H1 (cell line): Measurements from ENCODE around the gene BRD7. TPM values are rescaled to one million over a fixed set of nuclear protein-coding genes. Genes with fewer than 3 reads are reported as not detected.

Experiments
- CTCF ChIA-PET: fragments of 300-600 bp; sonication (Branson Sonifier 250); formaldehyde crosslinking; loops from one replicate; lab custom pipeline; 2021; ENCODE audit not compliant: partially characterized antibody; lab: Charles Lee
- POLR2A ChIA-PET: fragments of 300-600 bp; sonication (Branson Sonifier 250); formaldehyde crosslinking; loops from one replicate; lab custom pipeline; 2021; ENCODE audit warnings: inconsistent platforms; ENCODE audit not compliant: partially characterized antibody; lab: Charles Lee
- DNase-seq, 2 experiments: peaks; one replicate each; pipeline versions ENCODE4 v3.0.0 to v3.0.0-alpha.2; 2010 to 2022; ENCODE audit warnings: low spot score in 2 of 2, low read depth in 1 of 2, mixed read lengths in 1 of 2
- FAIRE-seq: peaks from 2 replicates; lab custom pipeline; 2011; peaks lifted over from hg19 to GRCh38; lab: Jason Lieb, UNC
- H2AFZ ChIP-seq: 2 replicates; pipeline ENCODE4 v1.8.1; 2012; ENCODE audit warnings: low read length, inconsistent platforms
- H2AK5ac ChIP-seq: 2 replicates; pipeline ENCODE4 v1.6.1; 2013; ENCODE audit warnings: low read depth, low read length
- H2BK120ac ChIP-seq: replicated peaks from 2 replicates; pipeline ENCODE3; 2013; ENCODE audit warnings: low read depth, low read length, inconsistent platforms
- H2BK12ac ChIP-seq: 2 replicates; pipeline ENCODE4 v1.6.1; 2013; ENCODE audit warnings: low read depth, low read length
- H2BK15ac ChIP-seq: 2 replicates; pipeline ENCODE4 v1.6.1; 2013; ENCODE audit warnings: low read length
- H2BK20ac ChIP-seq: 2 replicates; pipeline ENCODE4 v1.6.1; 2013; ENCODE audit warnings: low read length
- H2BK5ac ChIP-seq: 2 replicates; pipeline ENCODE4 v1.6.1; 2013; ENCODE audit warnings: low read depth, low read length
- H3K14ac ChIP-seq: 2 replicates; pipeline ENCODE4 v1.6.1; 2013; ENCODE audit warnings: inconsistent platforms; ENCODE audit not compliant: insufficient read length
- H3K18ac ChIP-seq: 2 replicates; pipeline ENCODE4 v1.6.1; 2013; ENCODE audit warnings: low read length; ENCODE audit errors: extremely low read depth
- H3K23ac ChIP-seq: 2 replicates; pipeline ENCODE4 v1.6.1; 2013; ENCODE audit warnings: inconsistent platforms; ENCODE audit not compliant: insufficient read length
- H3K23me2 ChIP-seq: 2 replicates; pipeline ENCODE4 v1.6.1; 2013; ENCODE audit warnings: low read depth, low read length
- H3K27ac ChIP-seq: 2 replicates; pipeline ENCODE4 v1.6.1; 2011; ENCODE audit warnings: low read depth, low read length, inconsistent platforms
- H3K27me3 ChIP-seq, 4 experiments: replicated peaks in 1 of 4; 1 replicate in 1 of 4; 2 replicates in 3 of 4; pipeline versions ENCODE4 v1.6.1 to v1.8.1; 2011 to 2013; ENCODE audit warnings: low read length in 3 of 4, mild to moderate bottlenecking in 3 of 4, inconsistent platforms in 2 of 4, mixed read lengths in 2 of 4, moderate library complexity in 1 of 4; ENCODE audit not compliant: control insufficient read depth in 3 of 4, insufficient read depth in 3 of 4; ENCODE audit errors: extremely low read depth in 1 of 4
- H3K36me3 ChIP-seq, 4 experiments: 2 replicates each; pipeline versions ENCODE4 v1.6.1 to v1.8.1; 2011 to 2013; ENCODE audit warnings: mild to moderate bottlenecking in 4 of 4, low read length in 3 of 4, moderate library complexity in 2 of 4, control low read depth in 1 of 4, inconsistent platforms in 1 of 4; ENCODE audit not compliant: insufficient read depth in 4 of 4, control insufficient read depth in 2 of 4
- H3K4ac ChIP-seq: replicated peaks from 2 replicates; pipeline ENCODE3; 2013; ENCODE audit warnings: low read length, low read depth, mixed read lengths, inconsistent platforms; ENCODE audit not compliant: insufficient read length
- H3K4me1 ChIP-seq, 4 experiments: replicated peaks in 1 of 4; 1 replicate in 1 of 4; 2 replicates in 3 of 4; pipeline versions ENCODE4 v1.6.1 to v1.8.1; 2011 to 2013; ENCODE audit warnings: low read length in 3 of 4, inconsistent platforms in 2 of 4, mixed read lengths in 1 of 4; ENCODE audit not compliant: insufficient read depth in 4 of 4, control insufficient read depth in 3 of 4
- H3K4me2 ChIP-seq, 2 experiments: 2 replicates each; pipeline versions ENCODE4 v1.6.1 to v1.8.1; 2011 to 2013; ENCODE audit warnings: low read depth in 2 of 2, low read length in 2 of 2, control low read depth in 1 of 2, inconsistent platforms in 1 of 2, mild to moderate bottlenecking in 1 of 2; ENCODE audit not compliant: insufficient read depth in 1 of 2
- H3K4me3 ChIP-seq, 4 experiments: fragments of 200-600, 300-600 bp in 1 of 4; sonication (generic), shearing (Covaris generic), sonication (Bioruptor Twin) in 1 of 4; 2 replicates each; pipeline versions ENCODE4 v1.5.1 to v1.8.1; 2011 to 2016; ENCODE audit warnings: low read length in 4 of 4, low read depth in 3 of 4, control low read depth in 2 of 4, inconsistent platforms in 2 of 4, mild to moderate bottlenecking in 2 of 4, mixed read lengths in 1 of 4, moderate library complexity in 1 of 4; ENCODE audit not compliant: insufficient read depth in 2 of 4; ENCODE audit errors: extremely low read depth in 1 of 4
- H3K56ac ChIP-seq: replicated peaks from 2 replicates; pipeline ENCODE3; 2013; ENCODE audit warnings: low read depth, mild to moderate bottlenecking, mixed read lengths, low read length, inconsistent platforms; ENCODE audit not compliant: insufficient read length
- H3K79me1 ChIP-seq: 2 replicates; pipeline ENCODE4 v1.6.1; 2013; ENCODE audit warnings: low read depth, low read length, control low read depth
- H3K79me2 ChIP-seq, 2 experiments: 2 replicates each; pipeline versions ENCODE4 v1.6.1 to v1.8.1; 2012 to 2013; ENCODE audit warnings: low read length in 2 of 2, mild to moderate bottlenecking in 2 of 2, inconsistent platforms in 1 of 2; ENCODE audit not compliant: insufficient read depth in 2 of 2, control insufficient read depth in 1 of 2
- H3K9ac ChIP-seq, 4 experiments: replicated peaks in 1 of 4; 1 replicate in 1 of 4; 2 replicates in 3 of 4; pipeline versions ENCODE4 v1.6.1 to v1.8.1; 2011 to 2013; ENCODE audit warnings: low read depth in 3 of 4, low read length in 3 of 4, control low read depth in 2 of 4, mild to moderate bottlenecking in 2 of 4, moderate library complexity in 2 of 4, inconsistent platforms in 1 of 4; ENCODE audit errors: extremely low read depth in 1 of 4
- H3K9me3 ChIP-seq, 2 experiments: 2 replicates each; pipeline versions ENCODE4 v1.6.1 to v1.8.1; 2012 to 2013; ENCODE audit warnings: mild to moderate bottlenecking in 2 of 2, moderate library complexity in 2 of 2, control low read depth in 1 of 2, inconsistent platforms in 1 of 2, low read depth in 1 of 2, low read length in 1 of 2, mixed read lengths in 1 of 2; ENCODE audit not compliant: insufficient read depth in 2 of 2
- H4K20me1 ChIP-seq, 2 experiments: replicated peaks in 1 of 2; 2 replicates each; pipeline versions ENCODE3 to v1.8.1; 2011 to 2013; ENCODE audit warnings: inconsistent platforms in 2 of 2, low read length in 2 of 2, mild to moderate bottlenecking in 1 of 2; ENCODE audit not compliant: insufficient read depth in 2 of 2, control insufficient read depth in 1 of 2
- H4K5ac ChIP-seq: 2 replicates; pipeline ENCODE4 v1.6.1; 2013; ENCODE audit warnings: low read length, low read depth, mixed read lengths, inconsistent platforms; ENCODE audit not compliant: insufficient read length
- H4K8ac ChIP-seq: 2 replicates; pipeline ENCODE4 v1.8.0; 2013; ENCODE audit warnings: mild to moderate bottlenecking, moderate library complexity, low read length, inconsistent platforms; ENCODE audit not compliant: insufficient read depth; ENCODE audit errors: extremely low read depth
- H4K91ac ChIP-seq: replicated peaks from 2 replicates; pipeline ENCODE3; 2013; ENCODE audit warnings: low read length, mixed read lengths, inconsistent platforms; ENCODE audit not compliant: insufficient read length
- BCL11A ChIP-seq, 2 experiments: IDR thresholded peaks; one replicate each; pipeline ENCODE4 v1.6.1; 2011; ENCODE audit warnings: low read depth in 2 of 2, low read length in 2 of 2, mild to moderate bottlenecking in 2 of 2
- CHD2 ChIP-seq: IDR thresholded peaks from 2 replicates; pipeline ENCODE4 v1.6.1; 2012; ENCODE audit warnings: low read length, improper control_type of control experiment
- CTCF ChIP-seq, 3 experiments: IDR thresholded peaks; 1 replicate in 2 of 3; 2 replicates in 1 of 3; pipeline versions ENCODE4 v1.5.1 to v1.6.1; 2011; ENCODE audit warnings: low read length in 3 of 3, mild to moderate bottlenecking in 3 of 3, inconsistent platforms in 2 of 3, low read depth in 1 of 3, moderate library complexity in 1 of 3; ENCODE audit not compliant: insufficient read depth in 1 of 3; ENCODE audit errors: control extremely low read depth in 1 of 3
- EZH2 ChIP-seq: fragments of 200-600 bp; sonication (generic); IDR thresholded peaks from 2 replicates; pipeline ENCODE4 v1.7.1; 2012; ENCODE audit warnings: low read depth, mild to moderate bottlenecking, moderate library complexity, low read length, inconsistent platforms; ENCODE audit not compliant: severe bottlenecking
- JUND ChIP-seq: IDR thresholded peaks from 2 replicates; pipeline ENCODE4 v1.6.1; 2011; ENCODE audit warnings: mild to moderate bottlenecking, improper control_type of control experiment, low read length
- MAX ChIP-seq: IDR thresholded peaks from 2 replicates; pipeline ENCODE4 v1.6.1; 2012; ENCODE audit warnings: inconsistent platforms
- PHF8 ChIP-seq: fragments of 200-600 bp; sonication (generic); conservative IDR thresholded peaks from 2 replicates; pipeline ENCODE4 v1.7.1; 2012; ENCODE audit warnings: low read depth, mild to moderate bottlenecking, inconsistent platforms, low read length, moderate library complexity
- SAP30 ChIP-seq: fragments of 300-600 bp; sonication (generic); IDR thresholded peaks from 2 replicates; pipeline ENCODE4 v1.7.1; 2012; ENCODE audit warnings: low read length, moderate library complexity, mild to moderate bottlenecking, inconsistent platforms; ENCODE audit not compliant: insufficient read depth, insufficient replicate concordance
- SP2 ChIP-seq: IDR thresholded peaks from 2 replicates; pipeline ENCODE4 v1.6.1; 2012; ENCODE audit warnings: mild to moderate bottlenecking, low read length, inconsistent platforms
- SRF ChIP-seq: IDR thresholded peaks from 2 replicates; pipeline ENCODE4 v1.6.1; 2011; ENCODE audit warnings: mild to moderate bottlenecking, low read depth, low read length, moderate library complexity
- TCF12 ChIP-seq: IDR thresholded peaks from 2 replicates; pipeline ENCODE4 v1.6.1; 2011; ENCODE audit warnings: low read depth, mild to moderate bottlenecking, low read length
- WGBS, 2 experiments: shearing (Covaris generic) in 1 of 2; methylation state at CpG; one replicate each; pipeline versions ENCODE4 v1.1.6 to v1.1.7; 2013 to 2015; ENCODE audit warnings: low lambda C conversion rate in 2 of 2, mixed read lengths in 2 of 2, inconsistent platforms in 1 of 2, low coverage in 1 of 2, missing lambda C conversion rate in 1 of 2; ENCODE audit not compliant: insufficient replicate concordance in 2 of 2, insufficient coverage in 1 of 2, insufficient read length in 1 of 2; ENCODE audit errors: extremely low coverage in 1 of 2, missing lambda C conversion rate in 1 of 2; 5-methylcytosine and 5-hydroxymethylcytosine counted together
- polyA plus RNA-seq, 7 experiments: library from polyadenylated mRNA; depleted of rRNA in 3 of 7; stranded (reverse) in 5 of 7; unstranded in 2 of 7; fragments of >200 nt in 5 of 7; fragments of 200-250 nt in 2 of 7; gene quantifications; 1 replicate in 5 of 7; 2 replicates in 1 of 7; 4 replicates in 1 of 7; pipeline versions ENCODE4 v1.2.1 to v1.2.3, GENCODE V29; 2011 to 2013; ENCODE audit warnings: missing spikeins in 2 of 7, mixed read lengths in 2 of 7
- total RNA-seq: library from RNA; stranded (reverse); fragmentation: NEBNext Ultra II Directional; extraction: Animal tissue kit (Norgen Biotek cat#: 25700); gene quantifications from 2 replicates; pipeline ENCODE4 v1.2.1, GENCODE V29; 2021

Gene BRD7
- total and polyA plus RNA-seq, 2 of the 8 experiments (the other 6 are each of a cell fraction or from before 2014, with no cell fraction given) = 42.5 to 120 TPM

- H2BK120ac ChIP-seq = no peak overlapping the region
- H3K27me3 ChIP-seq = no peaks in the 10 kb centered on the region
- H3K79me1 ChIP-seq = no peaks in the 10 kb centered on the region
- no peak overlapping the region for H2BK5ac ChIP-seq
- ChIA-PET CTCF (interaction anchor here (0.5 to 9.4 kb wide), 23 partner anchors 11 to 1325 kb away, joined by 3 to 92 read pairs (median 4); no protein-coding TSS in a partner anchor), POLR2A (interaction anchor here (1.1 to 1.2 kb wide), 2 partner anchors 21 to 27 kb away, joined by 3 to 5 read pairs; no protein-coding TSS in a partner anchor)
- no peak overlapping the region for H2BK20ac ChIP-seq
- no peak overlapping the region for H4K5ac ChIP-seq
- H3K4me1 ChIP-seq = no peaks in the 10 kb centered on the region
- H3K23ac ChIP-seq = no peak overlapping the region
- no peak overlapping the region for H4K91ac ChIP-seq
- H3K79me2 ChIP-seq = peaks cover 0 to 28% of the 10 kb centered on the region in 2 experiments; a peak in 2 of 4 replicates
- H3K23me2 ChIP-seq = no peaks in the 10 kb centered on the region
- peaks cover 2 to 59% (median 25%) of the 10 kb centered on the region in 4 experiments; a peak in 7 of 8 replicates for H3K36me3 ChIP-seq
- no peak overlapping the region for H3K4me3 ChIP-seq
- H3K9ac ChIP-seq = no peak overlapping the region
- FAIRE-seq = no peak
- H2AK5ac ChIP-seq = no peak overlapping the region
- 96% methylated on average over 1 of the region's 1 CpG; no CpG with 5 or more reads in 1 of the 2 experiments for WGBS, 2 experiments
- no peak overlapping the region for H3K4me2 ChIP-seq
- no peak for DNase-seq
- H3K27ac ChIP-seq = no peak overlapping the region
- no peak overlapping the region for H2AFZ ChIP-seq
- no peak overlapping the region for H3K14ac ChIP-seq
- TF ChIP-seq PHF8 (no peak), SRF (no peak), SP2 (no peak), CHD2 (no peak), CTCF (IDR thresholded peaks at IDR 0.05; ENCODE audit: control extremely low read depth in 1 of 3, insufficient read depth in 1 of 3, low read depth in 1 of 3, low read length in 3 of 3) (no peak), EZH2 (no peak), MAX (no peak), TCF12 (no peak), BCL11A (IDR thresholded peaks at IDR 0.05; ENCODE audit: low read depth in 2 of 2, low read length in 2 of 2) (no peak), JUND (no peak), SAP30 (no peak)
- no peak overlapping the region for H3K56ac ChIP-seq
- no peak overlapping the region for H2BK15ac ChIP-seq
- no peak overlapping the region for H4K8ac ChIP-seq
- H4K20me1 ChIP-seq = peaks cover 2 to 5% of the 10 kb centered on the region in 2 experiments
- no peaks in the 10 kb centered on the region for H3K9me3 ChIP-seq
- H3K18ac ChIP-seq = no peak overlapping the region
- H3K4ac ChIP-seq = no peak overlapping the region
- no peak overlapping the region for H2BK12ac ChIP-seq
Measured at GRCh38 chr16:50354082-50354481, 14.7 kb downstream of the BRD7 start.
